KMS-11 (cell line): ENCODE results near the gene GPR18.
"Not testable (repeated sequence)": the region's sequence is repeated elsewhere in the genome, so short reads cannot be mapped to it uniquely, and the experiment has no call there.

ENCODE experiments used
- H2AFZ ChIP-seq: fragments of 200-600 bp; sonication (generic); 2 replicates; pipeline ENCODE4 v1.6.1; 2016; ENCODE audit warnings: antibody characterized with exemption, mixed run types, low read depth
- H3K27ac ChIP-seq: fragments of 200-600 bp; sonication (generic); 2 replicates; pipeline ENCODE4 v1.6.1; 2016; ENCODE audit warnings: mild to moderate bottlenecking, mixed run types
- H3K27me3 ChIP-seq: fragments of 200-600 bp; sonication (generic); 2 replicates; pipeline ENCODE4 v1.6.1; 2017; ENCODE audit warnings: mild to moderate bottlenecking, low read depth, mixed run types, moderate library complexity; ENCODE audit not compliant: insufficient read depth
- H3K36me3 ChIP-seq: fragments of 200-600 bp; sonication (generic); 2 replicates; pipeline ENCODE4 v1.6.1; 2017; ENCODE audit warnings: mild to moderate bottlenecking, mixed run types; ENCODE audit not compliant: insufficient read depth
- H3K4me1 ChIP-seq: fragments of 200-600 bp; sonication (generic); 2 replicates; pipeline ENCODE4 v1.6.1; 2016; ENCODE audit warnings: mild to moderate bottlenecking, low read depth, mixed run types; ENCODE audit not compliant: poor library complexity, severe bottlenecking
- H3K4me2 ChIP-seq: fragments of 200-600 bp; sonication (generic); 2 replicates; pipeline ENCODE4 v1.7.0; 2016; ENCODE audit warnings: mild to moderate bottlenecking, mixed run types
- H3K4me3 ChIP-seq: fragments of 200-600 bp; sonication (generic); IDR thresholded peaks from 2 replicates; pipeline ENCODE4 v1.6.1; 2017; ENCODE audit warnings: low read depth, low read length, mixed read lengths; ENCODE audit not compliant: insufficient read depth
- H3K79me2 ChIP-seq: fragments of 200-600 bp; sonication (generic); 2 replicates; pipeline ENCODE4 v1.6.1; 2016; ENCODE audit warnings: low read depth, mixed run types; ENCODE audit not compliant: insufficient read depth
- H3K9ac ChIP-seq: fragments of 200-600 bp; sonication (generic); 2 replicates; pipeline ENCODE4 v1.6.1; 2016; ENCODE audit warnings: mild to moderate bottlenecking, mixed run types
- H4K20me1 ChIP-seq: fragments of 200-600 bp; sonication (generic); 2 replicates; pipeline ENCODE4 v1.6.1; 2016; ENCODE audit warnings: mild to moderate bottlenecking, mixed run types; ENCODE audit not compliant: insufficient read depth
- CTCF ChIP-seq: fragments of 200-600 bp; sonication (generic); conservative IDR thresholded peaks from 2 replicates; pipeline ENCODE4 v1.6.1; 2017; ENCODE audit warnings: low read depth, mild to moderate bottlenecking, antibody characterized with exemption, low read length, moderate library complexity, mixed read lengths

Gene GPR18

GRCh38 chr13:99211421-99212035 is 46.7 kb downstream of the GPR18 start:
- TF ChIP-seq CTCF = no peak
- H3K27me3 ChIP-seq = no peaks in the 10 kb centered on the region
- no peak overlapping the region for H3K27ac ChIP-seq
- no peak overlapping the region for H3K9ac ChIP-seq
- H4K20me1 ChIP-seq = no peaks in the 10 kb centered on the region
- H3K4me3 ChIP-seq = no peak overlapping the region
- H3K36me3 ChIP-seq = no peaks in the 10 kb centered on the region
- no peaks in the 10 kb centered on the region for H3K4me1 ChIP-seq
- no peak overlapping the region for H3K4me2 ChIP-seq
- H3K79me2 ChIP-seq = no peaks in the 10 kb centered on the region
- no peak overlapping the region for H2AFZ ChIP-seq

GRCh38 chr13:99210627-99211026 is 47.6 kb downstream of the GPR18 start:
- not testable (repeated sequence) for H3K27me3 ChIP-seq, H3K9ac ChIP-seq, H4K20me1 ChIP-seq, H3K79me2 ChIP-seq, H3K4me1 ChIP-seq, H3K27ac ChIP-seq, H3K36me3 ChIP-seq, H3K4me3 ChIP-seq, H2AFZ ChIP-seq, H3K4me2 ChIP-seq

GRCh38 chr13:99208845-99209527 is 49.2 kb downstream of the GPR18 start:
- Histone ChIP-seq H3K27me3 (no peaks in the 10 kb centered on the region), H3K79me2 (no peaks in the 10 kb centered on the region), H3K4me2 (no peak overlapping the region), H2AFZ (no peak overlapping the region), H3K36me3 (no peaks in the 10 kb centered on the region), H3K27ac (no peak overlapping the region), H4K20me1 (no peaks in the 10 kb centered on the region; the same call in 1 of the 2 replicates), H3K9ac (no peak overlapping the region), H3K4me1 (peaks cover 19% of the 10 kb centered on the region), H3K4me3 (no peak overlapping the region)
- TF ChIP-seq CTCF = no peak

GRCh38 chr13:99208185-99208584 is 50.0 kb downstream of the GPR18 start:
- H3K4me3 ChIP-seq = no peak overlapping the region
- no peak overlapping the region for H3K27ac ChIP-seq
- no peak for TF ChIP-seq CTCF
- no peak overlapping the region for H3K4me2 ChIP-seq
- H3K9ac ChIP-seq = no peak overlapping the region
- H3K79me2 ChIP-seq = no peaks in the 10 kb centered on the region
- no peaks in the 10 kb centered on the region for H3K27me3 ChIP-seq
- H4K20me1 ChIP-seq = no peaks in the 10 kb centered on the region; the same call in 1 of the 2 replicates
- no peak overlapping the region for H2AFZ ChIP-seq
- no peaks in the 10 kb centered on the region for H3K36me3 ChIP-seq
- peaks cover 20% of the 10 kb centered on the region for H3K4me1 ChIP-seq

GRCh38 chr13:99207511-99207910 is 50.7 kb downstream of the GPR18 start:
- Histone ChIP-seq H3K4me3 (no peak overlapping the region), H3K36me3 (no peaks in the 10 kb centered on the region), H3K27ac (no peak overlapping the region), H3K4me1 (peaks cover 20% of the 10 kb centered on the region), H3K9ac (no peak overlapping the region), H2AFZ (no peak overlapping the region), H3K4me2 (no peak overlapping the region), H3K27me3 (no peaks in the 10 kb centered on the region), H3K79me2 (no peaks in the 10 kb centered on the region), H4K20me1 (no peaks in the 10 kb centered on the region; the same call in 1 of the 2 replicates)
- no peak for TF ChIP-seq CTCF
